Lower leg skin (tissue), 4 donors: ENCODE data around the gene IER2. TPM values are rescaled to one million over a fixed set of nuclear protein-coding genes. Genes with fewer than 3 reads are reported as not detected.
A peak's percentile ranks its signal among the peaks of the same experiment; 100 is the strongest.

ENCODE experiments used
- DNase-seq, 2 donors: peaks; one replicate each; pipeline ENCODE4 v3.0.0-alpha.2; 2019; ENCODE audit warnings: low spot score in 2 of 2
- H3K4me3 ChIP-seq: fragments of 200-600 bp; sonication (generic); 2 replicates; pipeline ENCODE4 v1.5.1; 2017; ENCODE audit warnings: mild to moderate bottlenecking, low read depth; ENCODE audit not compliant: poor library complexity, severe bottlenecking
- CTCF ChIP-seq, 3 donors: fragments of 450-650 bp; IDR thresholded peaks; one replicate each; pipeline ENCODE4 v1.5.1; 2016; ENCODE audit warnings: antibody characterized with exemption in 3 of 3, mild to moderate bottlenecking in 3 of 3, moderate library complexity in 2 of 3
- POLR2A ChIP-seq, 2 donors: fragments of 450-650 bp; IDR thresholded peaks; one replicate each; pipeline ENCODE4 v1.6.1; 2016 to 2017; ENCODE audit warnings: antibody characterized with exemption in 2 of 2, mild to moderate bottlenecking in 1 of 2, moderate library complexity in 1 of 2
- WGBS, 2 donors: methylation state at CpG; one replicate each; pipeline ENCODE4 v1.1.5; 2018; 5-methylcytosine and 5-hydroxymethylcytosine counted together
- intact Hi-C: fragments of 100-400 bp; cut with DNase I; formaldehyde crosslinking; loops from one replicate; pipeline ENCODE4 v1.15.0; 2023; ENCODE audit warnings: low total_unique reads
- total RNA-seq, 4 donors: library from RNA; depleted of rRNA; stranded (reverse); fragments of >200 nt; gene quantifications; one replicate each; pipeline ENCODE4 v1.1.0, GENCODE V29; 2016

The IER2 gene
- total RNA-seq, 4 donors from 2014 or later, result 118 to 146 (median 130) TPM

GRCh38 chr19:13109361-13110098, 40.7 kb upstream of the IER2 start:
- intact Hi-C loops, result loop anchor here (10.0 kb wide), 1 partner anchor 155 kb away; no protein-coding TSS in a partner anchor
- no peak for TF ChIP-seq CTCF (IDR thresholded peaks at IDR 0.05)

GRCh38 chr19:13110099-13110610, 40.1 kb upstream of the IER2 start:
- intact Hi-C loops, result loop anchor here (10.0 kb wide), 1 partner anchor 155 kb away; no protein-coding TSS in a partner anchor
- no peak overlapping the region for H3K4me3 ChIP-seq
- DNase-seq, result no peak
- TF ChIP-seq CTCF (IDR thresholded peaks at IDR 0.05) (no peak), POLR2A (IDR thresholded peaks at IDR 0.05) (no peak)
- WGBS, 2 donors, result 91 to 93% methylated on average over 15 of the region's 15 CpGs

More at GRCh38 chr19:13109361-13110098, 40.7 kb upstream of the IER2 start:
- DNase-seq, result no peak
- 91 to 93% methylated on average over 25 to 28 of the region's 30 CpGs for WGBS, 2 donors
- H3K4me3 ChIP-seq, result no peak overlapping the region

- no peak overlapping the region for H3K4me3 ChIP-seq
- DNase-seq, result no peak
- intact Hi-C loops, result loop anchor here (10.0 kb wide), 1 partner anchor 152 kb away; no protein-coding TSS in a partner anchor
- TF ChIP-seq POLR2A (IDR thresholded peaks at IDR 0.05), result no peak
- TF ChIP-seq CTCF (IDR thresholded peaks at IDR 0.05), result no peak
- 90 to 97% methylated on average over 6 to 10 of the region's 10 CpGs for WGBS, 2 donors
These were observed 37.7 kb upstream of the IER2 start for GRCh38 chr19:13112555-13112954.

- intact Hi-C loops, result loop anchor here (10.0 kb wide), 1 partner anchor 149 kb away; no protein-coding TSS in a partner anchor
- TF ChIP-seq POLR2A (IDR thresholded peaks at IDR 0.05) (no peak), CTCF (IDR thresholded peaks at IDR 0.05) (no peak)
- WGBS, 2 donors, result 2 to 3% methylated on average over 10 to 17 of the region's 18 CpGs
- DNase-seq, result no peak
- H3K4me3 ChIP-seq, result peak overlapping the region; percentile 92
These were observed 34.3 kb upstream of the IER2 start for GRCh38 chr19:13115936-13116281.

- TF ChIP-seq CTCF (IDR thresholded peaks at IDR 0.05), result no peak
- TF ChIP-seq POLR2A (IDR thresholded peaks at IDR 0.05), result no peak
- intact Hi-C loops, result loop anchor here (10.0 kb wide), 1 partner anchor 148 kb away; no protein-coding TSS in a partner anchor
- peak; percentile 94 to 98 for DNase-seq
- WGBS, 2 donors, result 0% methylated on average over 48 to 49 of the region's 51 CpGs
- H3K4me3 ChIP-seq, result peak within 1 kb of the TSS; percentile 92
These were observed 33.7 kb upstream of the IER2 start, which contains the start of gene TRMT1 for GRCh38 chr19:13116282-13117175. Gene TRMT1, minus strand, starts transcription at chr19:13116740. Its CDS starts 341 bp downstream, at chr19:13116399.
